GM18520 (cell line): Measurements from ENCODE around the gene TCF12.
"Not testable (repeated sequence)": the region's sequence is repeated elsewhere in the genome, so short reads cannot be mapped to it uniquely, and the experiment has no call there.

Source experiments
- ATAC-seq: cut with Tn5 transposase; IDR thresholded peaks from one replicate; pipeline ENCODE4 v1.9.1; 2021; ENCODE audit not compliant: unreplicated experiment

The TCF12 gene

DNA sequence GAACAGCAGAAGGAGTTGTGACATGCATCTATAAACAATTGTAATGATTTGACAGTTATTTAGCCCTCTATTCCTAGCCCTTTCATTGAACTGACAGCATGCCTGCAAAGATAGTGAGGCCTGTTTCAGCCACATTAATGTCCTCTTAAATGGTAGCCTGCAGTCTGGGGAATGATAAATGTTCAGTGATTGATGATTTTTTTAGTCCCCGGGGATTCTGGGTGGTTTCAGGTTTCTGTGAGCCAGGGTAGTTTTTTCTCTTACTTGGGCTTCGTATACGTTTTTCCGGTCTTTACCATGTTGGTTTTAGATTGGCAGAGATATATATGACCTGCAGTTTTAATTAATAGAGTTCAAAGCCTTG lies 172.0 kb downstream of the TCF12 start:
- ATAC-seq = no peak

DNA sequence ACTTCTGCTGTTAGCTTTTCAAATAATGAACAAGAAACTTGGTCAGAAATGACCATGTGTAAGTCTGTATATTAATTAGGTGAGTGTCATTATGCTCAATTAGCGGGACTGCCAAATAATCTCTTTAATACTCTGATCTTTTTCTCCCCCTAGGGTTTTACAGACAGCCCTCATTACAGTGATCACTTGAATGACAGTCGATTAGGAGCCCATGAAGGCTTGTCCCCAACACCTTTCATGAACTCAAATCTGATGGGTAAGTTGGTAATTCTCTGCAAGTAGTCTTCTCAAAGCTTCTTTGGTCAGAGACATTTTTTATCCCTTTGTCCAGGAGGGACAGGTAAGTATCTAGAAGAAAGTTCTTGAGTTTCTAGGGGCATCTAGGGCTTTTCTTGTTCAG lies 173.2 kb downstream of the TCF12 start:
- ATAC-seq = no peak

DNA sequence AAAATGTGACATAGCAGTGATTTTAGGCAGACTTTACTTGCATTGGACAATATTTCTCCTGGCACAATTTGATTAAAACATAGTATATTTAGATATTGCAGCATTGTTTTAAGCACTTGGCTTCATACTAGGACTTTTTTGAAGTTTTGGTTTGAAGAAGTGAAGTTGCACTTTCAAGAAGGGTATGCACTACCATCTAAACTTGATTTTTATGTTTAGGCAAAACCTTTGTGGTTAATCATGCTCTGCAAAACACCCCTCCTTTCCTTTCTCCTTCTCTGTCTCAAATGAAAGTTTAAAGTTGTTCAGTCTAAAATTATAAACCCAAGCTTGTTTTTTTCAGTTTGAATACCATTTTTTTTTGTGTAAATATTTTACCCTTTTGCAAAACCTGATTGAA lies 173.8 kb downstream of the TCF12 start:
- ATAC-seq = no peak

DNA sequence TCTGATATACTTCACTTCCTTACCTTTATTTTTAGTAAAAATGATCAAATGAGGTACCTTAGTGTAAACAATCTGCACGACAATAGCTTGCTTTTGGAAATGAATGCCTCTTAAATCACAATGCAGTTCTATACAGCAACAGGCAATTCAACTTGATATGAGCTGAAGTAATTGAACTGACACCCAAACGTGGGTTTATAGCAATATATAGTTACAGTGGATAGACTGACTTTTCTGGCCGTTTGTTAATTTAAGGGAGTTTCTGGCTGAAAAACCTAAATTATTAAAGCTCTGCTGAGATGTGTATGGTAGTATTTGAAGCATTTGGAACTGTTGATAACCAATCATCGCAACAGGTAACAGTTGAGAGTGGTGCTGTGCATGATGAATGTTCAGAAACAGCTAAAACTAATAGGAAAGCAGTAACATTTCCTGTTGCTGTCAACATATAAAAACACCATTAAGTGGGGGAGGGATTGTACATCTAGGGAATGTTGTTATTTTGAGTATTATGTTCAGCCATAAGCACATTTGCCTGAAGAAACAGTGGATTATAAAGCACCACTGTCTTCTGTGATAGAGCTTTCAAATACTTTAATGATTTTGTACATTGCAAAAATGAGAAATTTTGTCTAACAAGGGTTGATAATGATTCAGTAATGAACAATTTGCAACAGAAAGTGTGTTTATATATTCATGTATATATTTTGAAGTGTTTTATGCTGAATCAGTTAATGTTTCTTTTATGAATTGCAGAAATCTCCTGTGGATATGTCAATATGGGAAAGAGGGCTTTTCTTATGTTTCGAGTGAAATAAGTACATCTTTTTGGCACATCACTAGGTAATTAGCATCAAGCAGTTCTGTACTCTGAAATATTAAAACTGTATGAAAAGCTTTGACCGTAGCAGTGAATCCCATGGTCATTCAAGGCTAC lies 176.1 kb downstream of the TCF12 start:
- no peak for ATAC-seq

DNA sequence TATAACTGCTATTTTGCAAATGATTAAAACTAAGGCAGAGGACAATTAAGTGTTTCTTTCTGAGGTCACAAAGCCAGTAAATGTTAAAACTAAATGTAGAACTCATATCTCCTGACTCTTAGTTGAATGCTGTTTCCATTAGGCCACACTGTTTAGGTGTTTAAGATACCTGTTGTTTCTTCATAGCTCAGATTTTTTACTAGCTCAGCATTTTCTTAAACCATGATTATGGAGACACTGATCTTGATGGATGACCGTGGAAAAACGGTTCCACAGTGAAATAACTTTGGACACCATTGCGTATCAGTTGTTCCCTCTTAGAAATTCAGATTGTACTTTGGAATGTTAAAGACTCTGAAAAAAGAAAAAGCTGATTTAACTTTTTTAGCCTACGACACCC lies 177.5 kb downstream of the TCF12 start:
- no peak for ATAC-seq

DNA sequence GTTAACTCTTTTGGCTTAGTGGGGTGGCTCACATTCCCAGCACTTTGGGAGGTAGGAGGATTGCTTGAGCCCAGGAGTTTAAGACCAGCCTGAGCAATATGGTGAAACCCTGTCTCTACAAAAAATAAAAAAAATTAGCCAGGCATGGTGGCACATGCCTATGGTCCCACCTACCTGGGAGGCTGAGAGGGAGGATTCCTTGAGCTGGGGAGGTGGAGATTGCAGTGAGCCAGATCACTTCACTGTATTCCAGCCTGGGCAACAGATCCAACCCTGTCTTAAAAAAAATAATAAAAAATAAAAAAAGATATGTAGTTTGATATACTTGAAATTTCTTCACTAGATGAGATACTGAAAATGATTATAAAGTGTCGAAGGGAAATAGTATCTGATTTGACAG lies 178.8 kb downstream of the TCF12 start:
- no peak for ATAC-seq

DNA sequence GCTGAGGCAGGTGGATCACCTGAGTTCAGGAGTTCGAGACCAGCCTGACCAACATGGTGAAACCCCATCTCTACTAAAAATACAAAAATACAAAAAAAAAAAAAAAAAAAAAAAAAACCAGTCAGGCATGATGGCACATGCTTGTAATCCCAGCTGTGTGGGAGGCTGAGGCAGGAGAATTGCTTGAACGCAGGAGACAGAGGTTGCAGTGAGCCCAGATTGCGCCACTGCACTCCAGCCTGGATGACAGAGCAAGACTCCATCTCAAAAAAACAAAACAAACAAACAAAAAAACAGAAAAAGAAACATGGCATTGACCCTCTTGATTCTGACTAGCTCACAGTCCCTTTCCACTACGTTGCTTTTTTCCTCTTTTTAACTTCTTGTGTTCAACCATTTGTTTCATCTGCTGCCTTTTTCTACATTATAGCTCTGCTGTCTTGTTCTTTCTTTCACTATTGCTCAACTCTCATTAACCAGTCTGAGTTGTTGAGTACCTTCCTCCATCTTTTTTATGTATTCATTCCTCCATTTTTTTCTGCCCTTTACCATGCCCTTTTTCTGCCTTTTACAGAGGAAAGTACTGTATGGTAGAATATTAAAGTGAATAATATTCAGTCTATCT lies 179.6 kb downstream of the TCF12 start:
- ATAC-seq = not testable (repeated sequence)

DNA sequence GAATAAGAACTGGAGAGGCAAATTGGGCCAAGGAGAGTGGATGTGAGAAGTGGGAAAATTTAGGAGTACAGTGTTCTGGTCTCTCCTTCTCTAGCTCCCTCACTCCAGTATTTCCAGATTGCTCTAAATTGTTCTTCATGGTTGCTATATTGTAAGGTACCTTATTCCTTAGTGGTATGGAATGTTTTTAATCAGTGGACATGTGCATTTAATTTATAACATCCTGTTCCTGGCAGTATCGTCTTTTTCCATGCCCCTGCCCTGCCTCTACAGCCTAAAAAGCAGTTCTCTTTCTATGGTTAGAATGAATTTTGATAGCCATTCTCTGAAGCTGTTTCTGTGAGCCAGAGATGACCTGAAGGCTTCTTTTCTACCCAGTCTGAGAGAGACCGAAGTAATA lies 180.5 kb downstream of the TCF12 start:
- no peak for ATAC-seq

DNA sequence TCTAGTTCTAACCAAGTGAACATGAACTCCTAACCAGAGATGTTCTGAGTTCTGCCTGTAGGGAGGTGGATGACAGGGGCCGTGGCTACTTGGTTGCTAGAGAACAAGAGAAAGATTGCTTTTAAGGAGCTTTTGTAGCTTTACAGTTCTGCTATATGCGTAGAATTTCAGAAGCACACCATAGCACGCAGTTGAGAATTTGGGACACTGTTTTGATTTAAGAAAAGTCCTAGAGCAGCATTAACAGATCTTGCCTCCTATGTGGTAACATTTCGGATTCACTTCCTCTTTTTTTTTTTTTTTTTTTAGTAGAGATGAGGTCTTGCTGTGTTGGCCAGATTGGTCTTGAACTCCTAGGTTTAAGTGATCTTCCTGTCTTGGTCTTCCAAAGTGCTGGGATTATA lies 181.7 kb downstream of the TCF12 start:
- no peak for ATAC-seq

DNA sequence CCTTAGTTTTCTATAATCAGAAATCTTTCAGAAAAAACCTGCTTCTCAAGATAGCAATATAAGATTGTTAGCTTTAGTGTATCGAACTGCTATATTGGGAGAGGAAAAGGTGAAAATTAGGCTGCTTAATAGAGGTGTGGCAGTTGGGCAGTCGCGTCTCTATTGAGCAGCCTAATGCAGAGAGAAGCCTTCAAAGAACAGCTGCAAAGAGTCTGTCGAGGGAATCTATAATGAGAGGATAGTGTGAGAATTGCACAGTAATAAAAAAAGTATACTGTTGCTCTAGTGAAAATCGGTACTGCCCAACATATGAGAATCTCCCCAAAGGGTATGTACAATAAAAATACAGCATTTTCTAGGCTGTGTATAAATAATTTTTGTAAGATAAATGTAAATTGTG lies 184.4 kb downstream of the TCF12 start:
- ATAC-seq = no peak

DNA sequence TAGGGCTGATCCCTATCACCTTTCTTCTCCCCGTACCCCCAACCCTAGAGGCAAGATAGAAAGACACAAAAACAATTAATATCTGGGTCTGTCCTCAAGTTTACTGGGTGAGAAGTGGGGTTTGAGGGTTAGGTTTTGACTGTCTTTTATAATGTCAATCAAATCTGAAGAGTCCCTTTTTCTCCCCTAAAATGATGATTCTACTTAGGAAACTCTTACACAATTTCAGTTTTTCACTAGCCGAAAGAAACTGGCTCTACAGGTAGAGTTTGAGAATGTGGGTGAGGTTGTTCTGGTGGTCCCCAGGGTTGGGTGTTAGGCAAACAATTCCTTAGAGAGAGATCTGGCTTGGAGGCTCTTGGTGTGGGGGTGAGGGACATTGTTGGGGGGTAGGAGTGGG lies 189.9 kb downstream of the TCF12 start:
- no peak for ATAC-seq

DNA sequence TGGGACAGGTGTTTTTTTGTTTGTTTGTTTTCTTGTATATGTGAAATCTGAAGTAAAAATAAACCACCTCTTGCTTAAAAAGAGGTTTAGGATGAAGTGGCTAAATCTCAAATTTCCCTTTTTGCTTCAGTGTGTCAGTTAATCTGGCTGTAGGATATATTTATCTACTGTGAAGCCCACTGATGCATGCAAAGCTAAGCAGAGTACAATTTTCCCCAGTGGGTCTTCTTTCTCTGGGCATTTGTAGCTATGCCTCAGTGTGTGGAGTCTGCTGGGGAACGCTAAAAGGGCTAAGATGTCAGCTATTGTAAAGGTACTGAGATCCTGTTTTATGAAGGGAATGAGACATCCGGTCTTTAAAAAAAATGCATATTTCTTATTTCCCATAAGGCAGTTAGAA lies 190.6 kb downstream of the TCF12 start:
- ATAC-seq = no peak

DNA sequence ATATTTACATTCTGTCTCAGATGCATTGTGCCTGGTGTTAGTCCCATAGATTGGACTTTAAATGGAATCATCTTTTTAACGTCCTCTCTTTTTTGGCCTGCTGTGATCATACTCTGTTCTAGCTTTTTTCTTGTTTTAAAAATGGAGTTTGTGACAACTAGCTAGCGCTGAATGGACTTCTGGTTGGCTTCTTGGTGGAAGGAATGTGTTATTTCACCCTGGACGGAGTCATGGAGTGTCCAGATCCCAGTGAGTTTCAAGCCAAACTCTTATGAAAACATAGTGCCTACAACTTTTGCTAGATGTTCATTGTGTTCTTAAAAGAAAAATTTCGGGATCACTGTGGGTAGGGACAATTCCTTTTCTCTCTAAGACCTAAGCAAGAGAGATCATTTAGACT lies 192.6 kb downstream of the TCF12 start:
- no peak for ATAC-seq

DNA sequence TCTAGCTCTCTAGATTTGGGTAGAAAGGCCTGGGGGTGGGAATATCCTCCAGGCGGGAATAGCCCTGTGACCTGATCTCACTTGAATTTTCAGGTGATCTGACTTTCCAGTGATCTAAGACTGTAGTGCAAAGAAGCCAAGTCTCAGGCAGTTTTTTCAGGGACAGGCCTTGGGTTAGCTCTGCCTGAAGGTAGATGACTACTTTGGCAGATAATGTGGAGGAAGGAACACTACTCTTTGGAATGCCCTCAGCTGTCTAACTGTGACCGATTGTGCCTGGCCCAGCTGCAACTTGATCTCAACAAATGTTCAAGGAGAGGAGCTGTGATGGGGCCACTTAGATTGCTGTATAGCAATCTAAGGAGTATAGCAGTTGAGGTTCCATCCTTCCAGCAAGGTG lies 193.7 kb downstream of the TCF12 start:
- no peak for ATAC-seq

DNA sequence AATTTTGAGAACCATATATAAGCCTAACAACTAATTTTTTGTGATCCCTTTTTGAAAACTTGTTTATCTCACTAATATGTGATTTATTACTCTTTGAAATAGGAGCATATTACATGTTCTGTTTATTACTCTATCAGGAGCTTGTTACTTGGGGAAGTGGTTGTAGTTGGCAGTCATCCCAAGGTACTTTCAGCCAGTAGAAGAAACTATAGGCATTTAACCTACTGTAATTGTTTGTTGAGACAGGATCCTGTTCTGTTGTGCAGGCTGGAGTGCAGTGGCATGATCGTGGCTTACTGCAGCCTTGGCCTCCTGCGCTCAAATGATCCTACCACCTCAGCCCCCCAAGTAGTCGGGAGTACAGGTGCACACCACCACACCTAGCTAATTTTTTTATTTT lies 195.6 kb downstream of the TCF12 start:
- no peak for ATAC-seq

DNA sequence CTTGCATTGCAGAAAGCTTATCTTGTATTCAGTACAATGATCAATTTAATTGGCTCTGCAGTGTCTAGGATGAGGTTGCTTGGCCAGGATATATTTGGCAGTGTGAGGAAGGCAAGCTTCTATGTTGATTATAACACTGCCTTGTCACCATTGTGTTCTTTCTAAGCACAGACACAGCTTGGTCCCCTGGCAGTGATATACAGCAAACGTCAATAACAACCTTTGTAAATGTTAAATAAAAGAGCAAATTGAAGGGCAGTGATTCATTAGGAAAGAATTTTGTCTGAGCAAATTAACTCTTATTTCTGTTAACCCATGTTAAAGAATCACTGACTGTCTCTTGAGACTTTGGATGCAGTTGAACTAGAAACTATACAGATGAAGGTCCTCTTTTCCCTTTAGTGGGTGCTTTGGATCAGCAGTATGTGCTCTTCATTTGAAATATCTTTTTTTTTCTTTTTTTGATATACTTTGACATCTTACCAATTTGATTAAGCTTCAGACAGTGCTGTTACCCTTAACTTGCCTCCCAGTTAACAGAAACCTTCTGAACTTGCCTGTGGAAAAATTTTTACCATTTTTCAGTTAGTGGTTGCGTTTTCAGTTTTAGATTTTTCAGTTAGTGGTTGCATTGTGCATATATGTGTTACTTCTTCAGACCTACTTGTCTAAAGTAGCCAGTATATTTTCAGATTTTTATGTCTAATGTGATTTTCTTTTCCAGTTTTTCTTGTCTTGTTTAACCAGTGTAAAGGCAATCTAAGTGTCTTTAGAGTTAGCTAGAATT lies 199.8 kb downstream of the TCF12 start:
- ATAC-seq = no peak

DNA sequence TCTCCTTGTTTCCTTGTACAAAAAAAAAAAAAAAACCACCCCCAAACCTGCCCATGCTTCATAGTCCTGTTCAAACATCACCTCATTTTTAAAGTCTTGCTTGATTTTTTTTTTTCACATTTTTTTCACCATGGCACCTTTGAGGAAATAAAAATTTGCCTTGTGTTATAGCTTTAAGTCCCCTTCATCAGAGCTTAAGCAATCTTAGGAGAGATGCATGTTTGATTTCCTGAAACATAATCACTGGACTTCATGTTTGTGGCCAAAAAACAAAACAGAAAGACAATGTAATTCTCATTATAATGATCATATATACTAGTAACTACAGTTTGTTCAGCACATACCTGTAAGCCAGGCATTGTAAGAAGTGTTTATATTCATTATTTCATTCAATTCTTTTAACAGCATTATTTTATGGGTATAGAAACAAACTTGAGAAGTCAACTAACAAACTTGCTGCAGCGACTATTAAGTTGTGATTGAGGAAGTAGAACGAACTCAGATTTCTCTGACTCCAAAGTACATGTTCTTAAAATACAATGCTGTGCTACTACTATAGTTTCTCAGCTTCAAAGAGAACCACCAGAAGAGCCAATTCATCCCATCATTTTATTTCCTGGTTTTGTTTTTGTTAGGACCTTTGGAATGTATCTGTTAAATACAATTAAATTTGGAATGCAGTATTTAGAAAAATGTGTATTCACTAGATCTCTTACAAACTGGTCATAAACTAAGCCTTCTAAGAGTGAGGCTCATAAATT lies 203.8 kb downstream of the TCF12 start:
- ATAC-seq = no peak

DNA sequence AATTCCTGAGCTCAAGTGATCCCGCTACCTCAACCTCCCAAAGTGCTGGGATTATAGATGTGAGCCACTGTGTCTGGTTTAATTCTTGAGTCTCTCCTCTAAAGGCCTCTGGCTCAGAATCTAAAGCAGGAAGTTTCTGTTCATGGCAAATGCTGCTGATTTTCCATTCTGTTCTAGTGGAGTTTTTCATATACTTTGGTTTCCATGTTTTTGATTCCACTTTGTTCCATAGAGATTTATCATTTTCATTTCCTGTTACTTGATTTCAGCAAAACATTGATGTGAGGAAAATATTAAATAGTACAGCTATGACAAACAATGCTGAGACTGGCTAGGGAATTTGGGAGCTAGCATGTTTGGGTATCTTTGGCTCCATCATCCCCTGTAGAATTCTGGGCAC lies 205.6 kb downstream of the TCF12 start:
- no peak for ATAC-seq

DNA sequence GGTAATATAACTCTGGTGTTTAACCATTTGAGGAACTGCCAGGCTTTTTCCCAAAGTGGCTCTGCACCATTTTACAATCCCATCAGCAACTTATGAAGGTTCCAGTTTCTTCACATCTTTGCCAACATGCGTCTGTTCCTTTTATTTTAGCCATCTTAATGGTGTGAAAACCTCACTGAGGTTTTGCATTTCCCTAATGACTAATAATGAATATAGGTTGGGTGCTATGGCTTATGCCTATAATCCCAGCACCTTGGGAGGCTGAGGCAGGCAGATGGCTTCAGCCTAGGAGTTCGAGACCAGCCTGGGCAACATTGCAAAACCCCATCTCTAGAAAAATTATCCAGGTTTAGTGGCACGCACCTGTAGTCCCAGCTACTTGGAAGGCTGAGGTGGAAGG lies 210.6 kb downstream of the TCF12 start:
- no peak for ATAC-seq

DNA sequence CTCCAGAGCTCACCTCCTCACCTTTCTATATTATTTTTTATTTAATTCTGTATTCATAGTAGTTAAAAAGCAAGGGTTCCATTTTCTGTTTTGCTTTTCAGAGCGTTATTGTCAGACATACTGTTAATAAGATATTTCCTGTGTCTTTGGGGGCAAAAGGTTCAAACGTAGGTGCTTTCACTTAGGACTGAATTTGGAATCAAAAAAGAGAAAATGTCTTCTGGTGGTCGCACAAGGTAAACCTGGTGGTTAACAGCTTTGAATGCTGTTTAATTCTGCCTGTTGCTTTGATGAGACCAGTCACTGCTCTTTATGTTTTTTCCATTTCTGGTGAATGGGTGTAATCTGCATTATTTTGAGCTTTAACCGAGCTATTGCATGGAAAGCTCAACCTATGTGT lies 212.5 kb downstream of the TCF12 start:
- no peak for ATAC-seq
